ENCODE data around the gene RBM47.

DNA sequence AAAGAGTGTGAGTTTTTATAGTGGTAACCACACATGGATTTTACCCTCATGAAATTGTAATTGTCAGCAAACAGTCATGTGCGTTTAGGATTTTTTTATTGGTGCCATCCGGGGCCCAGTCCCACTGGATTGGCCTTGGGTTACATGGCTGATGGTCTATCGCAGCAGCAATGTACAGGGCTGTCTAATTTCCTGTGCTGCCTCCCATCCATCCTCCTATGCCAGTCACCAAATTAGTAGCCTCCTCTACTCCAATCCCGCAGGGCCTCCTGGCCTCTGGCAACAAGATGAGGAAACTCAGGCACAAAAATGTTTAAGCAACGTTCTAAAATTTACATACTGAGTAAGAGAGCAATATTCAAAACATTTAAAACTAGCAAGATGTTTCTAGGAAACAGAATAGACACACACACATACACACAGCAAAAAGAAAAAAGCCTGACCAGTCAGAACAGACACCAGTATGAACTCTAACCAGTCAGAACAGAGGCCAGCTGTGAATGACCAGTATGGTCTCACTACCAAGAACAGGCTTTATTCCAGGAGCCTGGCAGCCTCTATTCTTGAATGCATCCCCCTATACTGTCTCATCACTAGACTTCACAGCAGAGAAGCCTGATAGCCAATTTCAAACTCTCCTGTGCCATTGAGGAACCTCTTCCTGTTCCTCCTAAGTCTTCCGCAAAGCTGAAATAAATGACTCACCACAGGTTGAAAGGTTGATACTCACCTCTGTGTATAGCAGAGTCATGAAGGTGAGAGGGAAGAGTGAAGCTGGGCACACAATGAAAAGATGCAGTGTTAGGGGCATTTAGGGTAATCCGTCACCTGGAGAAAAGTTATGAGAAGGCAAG is 251.9 kb downstream of the RBM47 start:
- TF ChIP-seq, protein P1, sequence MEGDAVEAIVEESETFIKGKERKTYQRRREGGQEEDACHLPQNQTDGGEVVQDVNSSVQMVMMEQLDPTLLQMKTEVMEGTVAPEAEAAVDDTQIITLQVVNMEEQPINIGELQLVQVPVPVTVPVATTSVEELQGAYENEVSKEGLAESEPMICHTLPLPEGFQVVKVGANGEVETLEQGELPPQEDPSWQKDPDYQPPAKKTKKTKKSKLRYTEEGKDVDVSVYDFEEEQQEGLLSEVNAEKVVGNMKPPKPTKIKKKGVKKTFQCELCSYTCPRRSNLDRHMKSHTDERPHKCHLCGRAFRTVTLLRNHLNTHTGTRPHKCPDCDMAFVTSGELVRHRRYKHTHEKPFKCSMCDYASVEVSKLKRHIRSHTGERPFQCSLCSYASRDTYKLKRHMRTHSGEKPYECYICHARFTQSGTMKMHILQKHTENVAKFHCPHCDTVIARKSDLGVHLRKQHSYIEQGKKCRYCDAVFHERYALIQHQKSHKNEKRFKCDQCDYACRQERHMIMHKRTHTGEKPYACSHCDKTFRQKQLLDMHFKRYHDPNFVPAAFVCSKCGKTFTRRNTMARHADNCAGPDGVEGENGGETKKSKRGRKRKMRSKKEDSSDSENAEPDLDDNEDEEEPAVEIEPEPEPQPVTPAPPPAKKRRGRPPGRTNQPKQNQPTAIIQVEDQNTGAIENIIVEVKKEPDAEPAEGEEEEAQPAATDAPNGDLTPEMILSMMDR (IDR thresholded peaks at IDR 0.05): no peak
- TF ChIP-seq ZFX (IDR thresholded peaks at IDR 0.05; ENCODE audit: borderline replicate concordance): no peak
